GM12875 (cell line): Measurements from ENCODE around the gene AKT3.
"Not testable (repeated sequence)": the region's sequence is repeated elsewhere in the genome, so short reads cannot be mapped to it uniquely, and the experiment has no call there.

Experiments
- H3K4me3 ChIP-seq: one replicate; pipeline ENCODE4 v1.5.1; 2011; ENCODE audit warnings: low read depth, low read length, control low read depth
- CTCF ChIP-seq: IDR thresholded peaks from 2 replicates; pipeline ENCODE4 v1.5.1; 2011; ENCODE audit warnings: low read depth, mild to moderate bottlenecking, control low read depth, inconsistent platforms, low read length, moderate library complexity, borderline replicate concordance; ENCODE audit not compliant: insufficient read depth

AKT3 gene

GRCh38 chr1:243658594-243659105 is 191.4 kb downstream of the AKT3 start:
- TF ChIP-seq CTCF, result no peak
- H3K4me3 ChIP-seq, result no peak overlapping the region

- no peak for TF ChIP-seq CTCF
- no peak overlapping the region for H3K4me3 ChIP-seq
Observed at GRCh38 chr1:243657793-243658192, 192.2 kb downstream of the AKT3 start.

- not testable (repeated sequence) for H3K4me3 ChIP-seq
Observed at GRCh38 chr1:243649530-243649929, 200.5 kb downstream of the AKT3 start.

- H3K4me3 ChIP-seq, result no peak overlapping the region
- TF ChIP-seq CTCF, result no peak
Observed at GRCh38 chr1:243646841-243647240, 203.2 kb downstream of the AKT3 start.

- no peak for TF ChIP-seq CTCF
- H3K4me3 ChIP-seq, result no peak overlapping the region
Observed at GRCh38 chr1:243645281-243645680, 204.8 kb downstream of the AKT3 start.

GRCh38 chr1:243642936-243643335 is 207.1 kb downstream of the AKT3 start:
- H3K4me3 ChIP-seq, result no peak overlapping the region
- no peak for TF ChIP-seq CTCF

- no peak overlapping the region for H3K4me3 ChIP-seq
- TF ChIP-seq CTCF, result no peak
Observed at GRCh38 chr1:243639027-243639658, 210.9 kb downstream of the AKT3 start.
